HEK293 (cell line): ENCODE results near the gene FRMD8.

Experiments used
- ATF2 ChIP-seq: fragments of 450-650 bp; formaldehyde crosslinking; IDR thresholded peaks from 2 replicates; pipeline ENCODE4 v1.5.1; 2016; ENCODE audit warnings: missing biosample characterization, missing genetic modification characterization, low read depth
- CTCF ChIP-seq: fragments of 450-650 bp; formaldehyde crosslinking; IDR thresholded peaks from 2 replicates; pipeline ENCODE4 v1.5.1; 2016; ENCODE audit warnings: missing biosample characterization, missing genetic modification characterization
- MYNN ChIP-seq: fragments of 450-650 bp; formaldehyde crosslinking; IDR thresholded peaks from 2 replicates; pipeline ENCODE4 v1.5.1; 2016; ENCODE audit warnings: missing biosample characterization, missing genetic modification characterization, borderline replicate concordance
- ZBTB1 ChIP-seq: fragments of 450-650 bp; formaldehyde crosslinking; IDR thresholded peaks from 2 replicates; pipeline ENCODE4 v1.5.1; 2016; ENCODE audit warnings: missing biosample characterization, missing genetic modification characterization
- ZBTB8A ChIP-seq: fragments of 450-650 bp; formaldehyde crosslinking; IDR thresholded peaks from 2 replicates; pipeline ENCODE4 v1.5.1; 2016; ENCODE audit warnings: missing biosample characterization, missing genetic modification characterization
- ZNF768 ChIP-seq: fragments of 450-650 bp; formaldehyde crosslinking; IDR thresholded peaks from 2 replicates; pipeline ENCODE4 v1.5.1; 2018; ENCODE audit warnings: missing biosample characterization, mild to moderate bottlenecking, missing genetic modification characterization

- no peak for TF ChIP-seq CTCF (tag by site-specific recombination)
- no peak for TF ChIP-seq ZBTB1 (tag by site-specific recombination)
- TF ChIP-seq MYNN (tag by site-specific recombination): no peak
- TF ChIP-seq ZNF768 (tag by site-specific recombination): no peak
- no peak for TF ChIP-seq ZBTB8A (tag by site-specific recombination)
- TF ChIP-seq ATF2 (tag by site-specific recombination): no peak
Measured at GRCh38 chr11:65456418-65456817, 70.0 kb downstream of the FRMD8 start.
